Measurements from ENCODE around the gene RPL9.
"Not testable (repeated sequence)": the region's sequence is repeated elsewhere in the genome, so short reads cannot be mapped to it uniquely, and the experiment has no call there.

Gene RPL9

DNA sequence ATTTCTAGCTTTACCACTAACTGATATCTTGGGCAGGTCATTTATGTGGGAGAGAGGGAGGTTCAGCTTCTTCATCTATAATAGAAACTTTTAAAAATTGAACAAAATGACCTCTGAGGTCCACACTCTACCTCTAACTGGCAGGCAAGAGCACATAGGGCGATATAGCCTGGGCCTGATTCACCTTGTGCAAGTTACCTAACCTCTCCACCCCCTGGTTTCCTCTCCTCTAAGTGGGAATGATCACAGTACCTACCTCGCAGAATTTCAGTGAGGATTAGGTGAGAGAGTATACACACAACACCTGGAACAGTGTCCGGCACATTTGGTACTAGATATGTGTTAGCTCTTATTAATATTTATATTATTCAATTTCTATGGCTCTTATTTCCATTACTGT, 36.5 kb downstream of the RPL9 start:
- no peak for DNase-seq (ENCODE audit: low read depth)
- no peak overlapping the region for H3K4me3 ChIP-seq (ENCODE audit: low read depth, low read length)
- TF ChIP-seq, protein P1, sequence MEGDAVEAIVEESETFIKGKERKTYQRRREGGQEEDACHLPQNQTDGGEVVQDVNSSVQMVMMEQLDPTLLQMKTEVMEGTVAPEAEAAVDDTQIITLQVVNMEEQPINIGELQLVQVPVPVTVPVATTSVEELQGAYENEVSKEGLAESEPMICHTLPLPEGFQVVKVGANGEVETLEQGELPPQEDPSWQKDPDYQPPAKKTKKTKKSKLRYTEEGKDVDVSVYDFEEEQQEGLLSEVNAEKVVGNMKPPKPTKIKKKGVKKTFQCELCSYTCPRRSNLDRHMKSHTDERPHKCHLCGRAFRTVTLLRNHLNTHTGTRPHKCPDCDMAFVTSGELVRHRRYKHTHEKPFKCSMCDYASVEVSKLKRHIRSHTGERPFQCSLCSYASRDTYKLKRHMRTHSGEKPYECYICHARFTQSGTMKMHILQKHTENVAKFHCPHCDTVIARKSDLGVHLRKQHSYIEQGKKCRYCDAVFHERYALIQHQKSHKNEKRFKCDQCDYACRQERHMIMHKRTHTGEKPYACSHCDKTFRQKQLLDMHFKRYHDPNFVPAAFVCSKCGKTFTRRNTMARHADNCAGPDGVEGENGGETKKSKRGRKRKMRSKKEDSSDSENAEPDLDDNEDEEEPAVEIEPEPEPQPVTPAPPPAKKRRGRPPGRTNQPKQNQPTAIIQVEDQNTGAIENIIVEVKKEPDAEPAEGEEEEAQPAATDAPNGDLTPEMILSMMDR (IDR thresholded peaks at IDR 0.05; ENCODE audit: low read depth, low read length): no peak

DNA sequence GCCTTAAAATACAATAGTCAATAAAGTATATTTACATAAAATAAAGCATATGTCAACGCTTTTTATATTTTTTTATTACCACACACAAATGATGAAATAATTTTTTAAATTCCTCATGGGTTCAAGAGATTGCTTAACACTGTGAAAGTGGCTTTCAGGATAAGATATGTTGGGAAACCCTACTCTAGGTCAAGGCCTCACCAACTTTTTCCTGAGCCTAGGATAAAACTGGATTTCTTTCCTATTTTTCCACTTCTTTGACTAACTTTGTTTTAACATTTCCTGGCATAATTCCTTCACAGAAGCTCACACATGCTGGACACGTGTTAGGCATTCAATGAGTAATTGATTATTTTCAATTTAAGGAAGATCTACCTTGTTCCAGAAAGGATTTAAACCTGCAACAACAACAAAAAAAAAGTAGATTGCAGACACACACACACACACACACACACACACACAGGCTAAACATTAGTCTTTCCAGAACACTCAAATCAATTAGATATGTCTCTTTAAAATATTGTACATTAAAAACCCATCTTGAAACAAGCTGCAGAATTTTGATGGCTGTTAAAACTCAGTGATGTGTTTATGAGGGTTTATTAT, 42.9 kb downstream of the RPL9 start:
- no peak overlapping the region for H3K4me3 ChIP-seq (ENCODE audit: low read depth, low read length)
- TF ChIP-seq POLR2A (IDR thresholded peaks at IDR 0.05; ENCODE audit: extremely low read depth, insufficient read length) (no peak), MYC (IDR thresholded peaks at IDR 0.05; ENCODE audit: low read depth, low read length) (no peak)
- TF ChIP-seq, protein P2, sequence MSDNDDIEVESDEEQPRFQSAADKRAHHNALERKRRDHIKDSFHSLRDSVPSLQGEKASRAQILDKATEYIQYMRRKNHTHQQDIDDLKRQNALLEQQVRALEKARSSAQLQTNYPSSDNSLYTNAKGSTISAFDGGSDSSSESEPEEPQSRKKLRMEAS (IDR thresholded peaks at IDR 0.05; ENCODE audit: low read depth, low read length): no peak
- TF ChIP-seq, protein P1 (IDR thresholded peaks at IDR 0.05; ENCODE audit: low read depth, low read length): no peak
- no peak for DNase-seq (ENCODE audit: low read depth)

DNA sequence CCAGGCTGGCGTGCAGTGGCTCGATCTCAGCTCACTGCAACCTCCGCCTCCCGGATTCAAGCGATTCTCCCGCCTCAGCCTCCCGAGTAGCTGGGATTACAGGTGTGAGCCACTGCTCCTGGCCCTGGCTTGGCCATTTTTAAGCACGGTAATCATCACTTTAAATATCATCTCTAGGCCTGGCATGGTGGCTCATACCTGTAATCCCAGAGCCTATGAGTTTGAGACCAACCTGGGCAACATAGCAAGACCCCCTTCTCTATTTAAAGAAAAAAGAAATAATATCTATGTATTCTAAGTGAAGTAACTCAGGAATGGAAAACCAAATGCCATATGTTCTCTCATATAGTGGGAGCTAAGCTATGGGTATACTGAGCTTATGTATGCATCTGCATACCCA, 47.2 kb downstream of the RPL9 start:
- not testable (repeated sequence) for DNase-seq (ENCODE audit: low read depth); H3K4me3 ChIP-seq (ENCODE audit: low read depth, low read length)

DNA sequence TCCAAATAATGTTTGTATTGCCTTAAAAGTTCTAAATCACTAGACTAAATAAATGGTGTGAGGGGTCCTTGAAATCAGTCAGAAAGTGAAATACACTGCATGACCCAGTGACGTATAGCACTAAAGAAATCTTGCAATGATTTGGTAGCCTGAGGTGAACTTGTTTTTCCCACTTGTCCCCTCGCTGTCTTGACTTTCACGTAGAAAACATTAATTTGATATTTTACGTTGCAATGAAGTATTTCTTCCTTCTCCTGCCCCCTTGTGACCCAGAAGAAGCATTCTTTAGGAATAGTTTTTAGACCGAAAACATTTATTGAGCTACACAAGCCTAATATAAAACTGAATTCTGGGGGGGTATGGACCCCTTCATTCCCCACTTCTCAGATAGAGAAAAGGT, 48.3 kb downstream of the RPL9 start:
- no peak for DNase-seq (ENCODE audit: low read depth)
- H3K4me3 ChIP-seq (ENCODE audit: low read depth, low read length): no peak overlapping the region
- TF ChIP-seq, protein P1 (IDR thresholded peaks at IDR 0.05; ENCODE audit: low read depth, low read length): no peak
- TF ChIP-seq POLR2A (IDR thresholded peaks at IDR 0.05; ENCODE audit: extremely low read depth, insufficient read length): no peak
- TF ChIP-seq MYC (IDR thresholded peaks at IDR 0.05; ENCODE audit: low read depth, low read length): no peak
- TF ChIP-seq, protein P2 (IDR thresholded peaks at IDR 0.05; ENCODE audit: low read depth, low read length): no peak

DNA sequence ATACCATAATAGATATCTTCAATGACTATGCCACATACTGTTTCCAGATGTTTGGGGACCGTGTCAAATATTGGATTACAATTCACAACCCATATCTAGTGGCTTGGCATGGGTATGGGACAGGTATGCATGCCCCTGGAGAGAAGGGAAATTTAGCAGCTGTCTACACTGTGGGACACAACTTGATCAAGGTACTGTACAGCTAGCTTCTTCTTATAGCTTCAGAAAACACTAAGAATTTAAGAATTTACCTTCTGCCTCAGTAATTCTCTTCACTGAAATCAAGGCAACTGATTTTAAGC, 51.2 kb downstream of the RPL9 start:
- H3K4me3 ChIP-seq (ENCODE audit: low read depth, low read length): no peak overlapping the region
- no peak for TF ChIP-seq MYC (IDR thresholded peaks at IDR 0.05; ENCODE audit: low read depth, low read length)
- TF ChIP-seq POLR2A (IDR thresholded peaks at IDR 0.05; ENCODE audit: extremely low read depth, insufficient read length): no peak
- TF ChIP-seq, protein P2 (IDR thresholded peaks at IDR 0.05; ENCODE audit: low read depth, low read length): no peak
- TF ChIP-seq, protein P1 (IDR thresholded peaks at IDR 0.05; ENCODE audit: low read depth, low read length): no peak
- DNase-seq (ENCODE audit: low read depth): no peak

DNA sequence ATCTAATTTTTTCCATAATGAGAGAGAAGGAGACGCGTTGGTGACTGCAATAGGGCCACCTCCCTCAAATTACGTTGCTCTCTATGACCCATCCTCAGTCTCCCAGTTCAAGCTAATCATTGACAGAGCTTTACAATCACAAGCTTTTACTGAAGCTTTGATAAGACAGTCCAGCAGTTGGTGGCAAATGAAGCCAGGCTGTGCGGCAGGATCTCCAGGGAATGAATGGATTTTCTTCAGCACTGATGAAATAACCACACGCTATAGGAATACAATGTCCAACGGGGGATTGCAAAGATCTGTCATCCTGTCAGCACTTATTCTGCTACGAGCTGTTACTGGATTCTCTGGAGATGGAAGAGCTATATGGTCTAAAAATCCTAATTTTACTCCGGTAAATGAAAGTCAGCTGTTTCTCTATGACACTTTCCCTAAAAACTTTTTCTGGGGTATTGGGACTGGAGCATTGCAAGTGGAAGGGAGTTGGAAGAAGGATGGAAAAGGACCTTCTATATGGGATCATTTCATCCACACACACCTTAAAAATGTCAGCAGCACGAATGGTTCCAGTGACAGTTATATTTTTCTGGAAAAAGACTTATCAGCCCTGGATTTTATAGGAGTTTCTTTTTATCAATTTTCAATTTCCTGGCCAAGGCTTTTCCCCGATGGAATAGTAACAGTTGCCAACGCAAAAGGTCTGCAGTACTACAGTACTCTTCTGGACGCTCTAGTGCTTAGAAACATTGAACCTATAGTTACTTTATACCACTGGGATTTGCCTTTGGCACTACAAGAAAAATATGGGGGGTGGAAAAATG, 51.7 kb downstream of the RPL9 start, which contains the start of gene KLB:
Gene KLB, plus strand, starts transcription at position 168 of the 821 bp plus-strand sequence. Its CDS starts 20 bp downstream, at position 188.
- TF ChIP-seq MYC (IDR thresholded peaks at IDR 0.05; ENCODE audit: low read depth, low read length) (no peak), POLR2A (IDR thresholded peaks at IDR 0.05; ENCODE audit: extremely low read depth, insufficient read length) (no peak)
- TF ChIP-seq, protein P2 (IDR thresholded peaks at IDR 0.05; ENCODE audit: low read depth, low read length): no peak
- TF ChIP-seq, protein P1 (IDR thresholded peaks at IDR 0.05; ENCODE audit: low read depth, low read length): no peak
- H3K4me3 ChIP-seq (ENCODE audit: low read depth, low read length): no peak within 1 kb of the TSS
- DNase-seq (ENCODE audit: low read depth): no peak
